Activated B cell treated with CpG ODN at 0.5 μM for 24 hours (primary cell): Measurements from ENCODE around the gene PIM3. TPM values are rescaled to one million over a fixed set of nuclear protein-coding genes. Genes with fewer than 3 reads are reported as not detected.

ENCODE experiments used
- ATAC-seq: fragments of 200-7000 bp; cut with Tn5 transposase; one replicate; pipeline ENCODE4 v1.10.0; 2021; ENCODE audit warnings: low read depth, mild to moderate bottlenecking, moderate library complexity
- CTCF ChIA-PET: fragments of 350-600 bp; sonication (Branson Sonifier 250); formaldehyde crosslinking; loops from one replicate; lab custom pipeline; 2021; ENCODE audit warnings: antibody characterized with exemption; lab: Charles Lee
- POLR2A ChIA-PET: fragments of 350-600 bp; sonication (Branson Sonifier 250); formaldehyde crosslinking; loops from one replicate; lab custom pipeline; 2021; ENCODE audit warnings: antibody characterized with exemption; lab: Charles Lee
- DNase-seq: peaks from one replicate; pipeline ENCODE4 v3.0.0; 2022
- H3K27ac Mint-ChIP-seq: one replicate; pipeline ENCODE4 v1.8.0; 2020; ENCODE audit warnings: mixed read lengths
- H3K27me3 Mint-ChIP-seq: one replicate; pipeline ENCODE4 v1.8.0; 2021; ENCODE audit warnings: mixed read lengths
- H3K36me3 Mint-ChIP-seq: one replicate; pipeline ENCODE4 v1.8.0; 2021; ENCODE audit warnings: low read depth, mixed read lengths
- H3K4me1 Mint-ChIP-seq: one replicate; pipeline ENCODE4 v1.8.0; 2021; ENCODE audit warnings: mixed read lengths
- H3K4me3 Mint-ChIP-seq: one replicate; pipeline ENCODE4 v1.8.0; 2020; ENCODE audit warnings: mild to moderate bottlenecking, mixed read lengths
- H3K9me3 Mint-ChIP-seq: one replicate; pipeline ENCODE4 v1.8.0; 2020; ENCODE audit warnings: mixed read lengths
- intact Hi-C: fragments of 100-400 bp; cut with micrococcal nuclease; formaldehyde crosslinking; loops from one replicate; pipeline ENCODE4 v1.15.1; 2024
- total RNA-seq: library from RNA; stranded (reverse); gene quantifications from 2 replicates; pipeline ENCODE4 v1.2.3, GENCODE V29; 2022
- TF ChIP-seq, protein P1 (sequence below): fragments of 200-600 bp; IDR thresholded peaks from one replicate; pipeline ENCODE4 v1.8.0; 2022; ENCODE audit warnings: antibody characterized with exemption, mild to moderate bottlenecking

PIM3 gene
- total RNA-seq, 1 donor from 2014 or later: 91.7 TPM

DNA sequence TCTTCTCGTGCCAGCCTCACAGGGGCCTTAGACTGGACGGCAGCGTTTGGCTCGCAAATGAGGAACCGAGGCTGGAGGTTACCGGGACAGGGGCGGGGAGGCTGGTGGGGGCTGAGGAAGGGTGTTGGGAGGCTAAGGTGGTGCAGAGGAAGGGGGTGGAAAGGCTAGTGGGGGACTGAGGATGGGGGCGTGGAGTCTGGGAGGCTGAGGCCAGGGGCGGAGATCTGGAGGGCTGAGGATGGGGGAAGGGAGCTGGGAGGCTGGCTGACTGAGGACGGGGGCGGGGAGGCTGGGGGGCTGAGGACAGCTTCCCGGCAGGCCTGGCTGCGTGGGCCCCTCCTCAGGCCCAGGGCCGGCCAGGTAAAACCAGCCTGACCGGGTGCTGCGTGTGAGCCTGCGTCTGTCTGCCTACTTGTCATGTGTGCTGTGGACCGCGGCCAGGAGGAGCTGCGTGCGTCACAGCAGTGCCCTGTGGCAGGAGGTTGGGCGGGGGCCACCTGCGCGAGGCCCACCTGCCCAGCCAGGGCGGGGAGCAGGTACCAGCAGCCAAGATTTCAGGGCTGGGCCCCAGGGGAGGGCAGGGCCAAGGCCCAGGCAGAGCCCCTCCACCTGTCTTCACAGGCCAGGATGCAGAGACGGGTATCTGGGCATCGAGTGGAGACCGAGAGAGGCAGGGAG is 9.4 kb upstream of the PIM3 start:
- Mint-ChIP-seq H3K36me3 (no peaks in the 10 kb centered on the region), H3K9me3 (no peaks in the 10 kb centered on the region), H3K4me1 (peaks cover 2% of the 10 kb centered on the region), H3K27ac (no peak overlapping the region), H3K4me3 (no peak overlapping the region), H3K27me3 (no peaks in the 10 kb centered on the region)
- intact Hi-C loops: no loop called here
- DNase-seq (no peak), ATAC-seq (peak; percentile 79)
- CTCF ChIA-PET: interaction anchor here (1.2 kb wide), 1 partner anchor 79 kb away, joined by 3 read pairs; no protein-coding TSS in a partner anchor
- POLR2A ChIA-PET: interaction anchor here (0.6 to 3.6 kb wide), 9 partner anchors 8 to 219 kb away, joined by 3 to 23 read pairs (median 5); partner anchors contain the start of gene PIM3
- TF ChIP-seq, protein P1, sequence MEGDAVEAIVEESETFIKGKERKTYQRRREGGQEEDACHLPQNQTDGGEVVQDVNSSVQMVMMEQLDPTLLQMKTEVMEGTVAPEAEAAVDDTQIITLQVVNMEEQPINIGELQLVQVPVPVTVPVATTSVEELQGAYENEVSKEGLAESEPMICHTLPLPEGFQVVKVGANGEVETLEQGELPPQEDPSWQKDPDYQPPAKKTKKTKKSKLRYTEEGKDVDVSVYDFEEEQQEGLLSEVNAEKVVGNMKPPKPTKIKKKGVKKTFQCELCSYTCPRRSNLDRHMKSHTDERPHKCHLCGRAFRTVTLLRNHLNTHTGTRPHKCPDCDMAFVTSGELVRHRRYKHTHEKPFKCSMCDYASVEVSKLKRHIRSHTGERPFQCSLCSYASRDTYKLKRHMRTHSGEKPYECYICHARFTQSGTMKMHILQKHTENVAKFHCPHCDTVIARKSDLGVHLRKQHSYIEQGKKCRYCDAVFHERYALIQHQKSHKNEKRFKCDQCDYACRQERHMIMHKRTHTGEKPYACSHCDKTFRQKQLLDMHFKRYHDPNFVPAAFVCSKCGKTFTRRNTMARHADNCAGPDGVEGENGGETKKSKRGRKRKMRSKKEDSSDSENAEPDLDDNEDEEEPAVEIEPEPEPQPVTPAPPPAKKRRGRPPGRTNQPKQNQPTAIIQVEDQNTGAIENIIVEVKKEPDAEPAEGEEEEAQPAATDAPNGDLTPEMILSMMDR: no peak

DNA sequence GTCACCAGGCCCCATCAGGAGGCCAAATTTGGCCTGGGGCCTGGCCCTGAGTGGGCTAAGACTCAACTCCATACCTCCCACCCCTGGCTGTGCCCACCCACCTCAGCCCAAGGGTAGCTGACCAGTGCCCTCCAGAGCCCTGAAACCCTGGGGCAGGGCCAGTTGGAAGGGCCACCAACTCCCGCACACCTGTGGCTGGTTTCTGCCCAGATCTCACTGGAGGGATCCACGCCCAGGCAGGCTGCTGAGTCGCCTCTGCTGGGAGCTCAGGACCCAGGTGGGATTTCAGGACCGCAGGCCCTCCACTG is 8.9 kb upstream of the PIM3 start:
- no peaks in the 10 kb centered on the region for H3K36me3 Mint-ChIP-seq
- TF ChIP-seq, protein P1: no peak
- H3K9me3 Mint-ChIP-seq: no peaks in the 10 kb centered on the region
- ATAC-seq (no peak), DNase-seq (no peak)
- ChIA-PET CTCF (interaction anchor here (1.2 kb wide), 1 partner anchor 79 kb away, joined by 3 read pairs; no protein-coding TSS in a partner anchor), POLR2A (interaction anchor here (0.6 to 3.6 kb wide), 10 partner anchors 8 to 220 kb away, joined by 3 to 23 read pairs (median 7); partner anchors contain the start of gene PIM3)
- intact Hi-C loops: no loop called here
- H3K27ac Mint-ChIP-seq: no peak overlapping the region
- no peaks in the 10 kb centered on the region for H3K4me1 Mint-ChIP-seq
- no peaks in the 10 kb centered on the region for H3K27me3 Mint-ChIP-seq
- no peak overlapping the region for H3K4me3 Mint-ChIP-seq

DNA sequence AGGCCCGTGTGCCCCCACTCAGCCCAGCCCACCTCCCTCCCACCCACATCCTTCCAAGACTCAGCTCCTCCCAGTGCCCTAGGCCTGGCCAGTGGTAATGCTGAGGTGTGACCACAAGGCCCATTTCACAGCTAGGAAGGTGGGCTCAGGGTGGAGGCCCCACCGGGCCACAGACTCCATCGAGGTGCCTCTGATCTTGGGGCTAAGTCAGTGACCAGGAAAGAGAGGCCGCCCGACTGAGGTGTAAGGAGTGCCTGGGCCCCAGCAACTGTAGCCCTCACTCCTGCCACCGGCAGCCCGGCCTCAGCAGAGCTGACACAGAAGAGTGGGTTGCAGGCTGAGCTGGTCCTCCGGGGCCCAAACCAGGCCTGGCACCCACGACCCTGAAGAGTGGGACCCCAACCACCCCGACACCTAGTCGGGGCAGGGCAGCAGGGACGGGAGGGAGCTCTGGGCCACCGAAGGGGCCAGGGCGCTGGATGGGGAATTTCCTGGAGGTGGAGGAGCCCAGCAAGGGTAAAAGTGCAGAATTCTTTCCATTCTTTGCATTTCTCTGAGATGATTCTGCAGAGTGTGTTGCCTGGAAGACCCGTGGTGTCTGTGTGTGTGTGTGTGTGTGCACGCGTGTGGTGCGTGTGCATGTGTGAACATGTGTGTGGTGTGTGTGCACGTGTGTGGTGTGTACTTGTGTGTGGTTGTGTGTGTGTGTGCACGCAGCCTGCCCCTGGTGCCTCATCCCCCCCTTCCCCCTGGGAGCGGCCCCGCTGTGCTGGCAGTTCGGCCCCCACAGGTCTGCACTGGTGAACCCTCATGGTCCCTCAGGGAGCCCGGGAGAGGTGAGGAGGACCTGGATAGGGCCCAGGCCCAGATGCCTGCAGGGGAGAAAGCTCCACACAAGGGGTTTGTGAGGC is 8.3 kb upstream of the PIM3 start:
- no peaks in the 10 kb centered on the region for H3K9me3 Mint-ChIP-seq
- POLR2A ChIA-PET: interaction anchor here (0.7 to 3.6 kb wide), 9 partner anchors 9 to 21 kb away, joined by 3 to 23 read pairs (median 6); no protein-coding TSS in a partner anchor
- TF ChIP-seq, protein P1: no peak

DNA sequence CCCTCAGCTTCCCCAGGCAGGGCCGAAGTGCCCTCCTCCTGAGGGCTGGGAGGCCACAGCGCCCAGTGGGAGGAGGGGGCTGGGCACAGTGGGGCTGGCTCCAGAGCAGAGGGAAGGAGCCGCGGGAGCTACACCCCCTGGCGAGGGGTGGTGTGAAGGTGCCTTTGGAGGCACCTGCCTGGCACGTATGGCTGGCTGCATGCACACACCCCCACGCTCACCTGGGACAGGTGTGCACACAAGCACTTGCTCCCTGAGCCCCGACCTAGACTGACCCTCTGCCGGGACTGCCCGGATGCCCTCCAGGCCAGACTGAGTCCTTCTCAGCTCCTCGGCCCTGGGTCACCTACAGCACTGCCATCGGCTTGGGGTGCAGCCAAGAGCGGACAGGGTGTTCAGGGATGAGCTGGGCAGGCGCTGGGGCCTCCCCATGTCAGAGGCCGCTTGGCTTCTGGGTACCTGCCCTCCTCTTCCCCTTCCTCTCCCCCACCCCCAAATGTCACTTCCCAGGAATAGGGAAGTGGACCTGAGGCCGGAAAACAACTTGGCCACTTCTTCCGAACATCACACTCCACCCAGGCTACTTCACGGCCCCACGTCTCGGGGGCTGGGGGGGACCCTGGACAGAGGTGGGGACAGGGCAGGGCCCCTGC is 7.4 kb upstream of the PIM3 start:
- Mint-ChIP-seq H3K4me1 (no peaks in the 10 kb centered on the region), H3K4me3 (no peak overlapping the region), H3K27me3 (no peaks in the 10 kb centered on the region), H3K27ac (no peak overlapping the region), H3K9me3 (no peaks in the 10 kb centered on the region), H3K36me3 (no peaks in the 10 kb centered on the region)
- no peak for DNase-seq
- no peak for ATAC-seq
- ChIA-PET POLR2A (interaction anchor here (1.1 to 3.6 kb wide), 4 partner anchors 13 to 18 kb away, joined by 3 to 23 read pairs (median 6); no protein-coding TSS in a partner anchor), CTCF (interaction anchor here (1.2 kb wide), 1 partner anchor 23 kb away, joined by 3 read pairs; no protein-coding TSS in a partner anchor)
- intact Hi-C loops: no loop called here
- TF ChIP-seq, protein P1: no peak

More for the DNA sequence above, 8.3 kb upstream of the PIM3 start:
- H3K4me1 Mint-ChIP-seq: no peaks in the 10 kb centered on the region
- no peak for ATAC-seq
- CTCF ChIA-PET: interaction anchor here (1.2 kb wide), 2 partner anchors 22 to 78 kb away, joined by 3 read pairs; no protein-coding TSS in a partner anchor
- no peaks in the 10 kb centered on the region for H3K27me3 Mint-ChIP-seq
- intact Hi-C loops: no loop called here
- DNase-seq: no peak
- no peak overlapping the region for H3K4me3 Mint-ChIP-seq
- H3K27ac Mint-ChIP-seq: no peak overlapping the region
- no peaks in the 10 kb centered on the region for H3K36me3 Mint-ChIP-seq
